ENCODE data around the gene PLCH1.
A peak's percentile ranks its signal among the peaks of the same experiment; 100 is the strongest.

PLCH1 gene

DNA sequence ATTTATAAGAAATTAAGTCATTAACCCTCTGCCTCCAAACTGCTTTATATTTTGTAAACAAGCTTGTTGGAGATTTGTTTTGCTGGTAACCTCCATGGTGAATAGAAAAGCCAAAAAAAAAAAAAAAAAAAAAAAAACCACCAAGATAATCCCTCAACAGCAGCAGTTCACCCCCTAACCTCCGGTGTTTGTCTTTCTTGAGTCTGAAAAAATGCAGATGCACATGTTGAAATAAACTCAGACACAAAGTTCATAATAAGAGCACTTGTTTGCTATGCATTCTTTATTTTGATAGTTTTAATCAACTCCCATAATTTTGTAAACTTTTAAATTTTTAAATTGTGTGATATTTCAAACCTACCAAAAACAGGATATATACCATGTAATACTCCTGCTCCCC is 1.8 kb upstream of the PLCH1 start:
- no peak for TF ChIP-seq TCF4 (CRISPR knock-in tag; IDR thresholded peaks at IDR 0.05; ENCODE audit: borderline replicate concordance)
- TF ChIP-seq, protein P1, sequence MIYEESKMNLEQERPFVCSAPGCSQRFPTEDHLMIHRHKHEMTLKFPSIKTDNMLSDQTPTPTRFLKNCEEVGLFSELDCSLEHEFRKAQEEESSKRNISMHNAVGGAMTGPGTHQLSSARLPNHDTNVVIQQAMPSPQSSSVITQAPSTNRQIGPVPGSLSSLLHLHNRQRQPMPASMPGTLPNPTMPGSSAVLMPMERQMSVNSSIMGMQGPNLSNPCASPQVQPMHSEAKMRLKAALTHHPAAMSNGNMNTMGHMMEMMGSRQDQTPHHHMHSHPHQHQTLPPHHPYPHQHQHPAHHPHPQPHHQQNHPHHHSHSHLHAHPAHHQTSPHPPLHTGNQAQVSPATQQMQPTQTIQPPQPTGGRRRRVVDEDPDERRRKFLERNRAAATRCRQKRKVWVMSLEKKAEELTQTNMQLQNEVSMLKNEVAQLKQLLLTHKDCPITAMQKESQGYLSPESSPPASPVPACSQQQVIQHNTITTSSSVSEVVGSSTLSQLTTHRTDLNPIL (CRISPR knock-in tag; IDR thresholded peaks at IDR 0.05; ENCODE audit: low read depth) = no peak
- TF ChIP-seq ZNF70 (CRISPR knock-in tag; IDR thresholded peaks at IDR 0.05) = no peak
- TF ChIP-seq, protein P2, sequence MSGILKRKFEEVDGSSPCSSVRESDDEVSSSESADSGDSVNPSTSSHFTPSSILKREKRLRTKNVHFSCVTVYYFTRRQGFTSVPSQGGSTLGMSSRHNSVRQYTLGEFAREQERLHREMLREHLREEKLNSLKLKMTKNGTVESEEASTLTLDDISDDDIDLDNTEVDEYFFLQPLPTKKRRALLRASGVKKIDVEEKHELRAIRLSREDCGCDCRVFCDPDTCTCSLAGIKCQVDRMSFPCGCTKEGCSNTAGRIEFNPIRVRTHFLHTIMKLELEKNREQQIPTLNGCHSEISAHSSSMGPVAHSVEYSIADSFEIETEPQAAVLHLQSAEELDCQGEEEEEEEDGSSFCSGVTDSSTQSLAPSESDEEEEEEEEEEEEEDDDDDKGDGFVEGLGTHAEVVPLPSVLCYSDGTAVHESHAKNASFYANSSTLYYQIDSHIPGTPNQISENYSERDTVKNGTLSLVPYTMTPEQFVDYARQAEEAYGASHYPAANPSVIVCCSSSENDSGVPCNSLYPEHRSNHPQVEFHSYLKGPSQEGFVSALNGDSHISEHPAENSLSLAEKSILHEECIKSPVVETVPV (CRISPR knock-in tag; IDR thresholded peaks at IDR 0.05) = no peak
- TF ChIP-seq ZFP30 (CRISPR knock-in tag; IDR thresholded peaks at IDR 0.05) = no peak
- ATAC-seq = no peak

GRCh38 chr3:155745795-155746550 is 1.1 kb upstream of the PLCH1 start:
- TF ChIP-seq ZNF565 (CRISPR knock-in tag; conservative IDR thresholded peaks at IDR 0.05; ENCODE audit: low read depth) (no peak), POU6F1 (CRISPR knock-in tag; IDR thresholded peaks at IDR 0.05; ENCODE audit: borderline replicate concordance, low read depth) (no peak)

GRCh38 chr3:155744010-155744625 is 753 bp downstream of the PLCH1 start:
- TF ChIP-seq GLIS3 (CRISPR knock-in tag; IDR thresholded peaks at IDR 0.05) (no peak), PPARA (CRISPR knock-in tag; IDR thresholded peaks at IDR 0.05; ENCODE audit: borderline replicate concordance) (no peak), ZFP3 (CRISPR knock-in tag; IDR thresholded peaks at IDR 0.05) (no peak), BACH2 (CRISPR knock-in tag; IDR thresholded peaks at IDR 0.05; ENCODE audit: borderline replicate concordance) (no peak), ESRRG (CRISPR knock-in tag; IDR thresholded peaks at IDR 0.05) (no peak), PATZ1 (CRISPR knock-in tag; IDR thresholded peaks at IDR 0.05; ENCODE audit: borderline replicate concordance) (no peak), TCF4 (CRISPR knock-in tag; IDR thresholded peaks at IDR 0.05; ENCODE audit: borderline replicate concordance) (no peak), CSDC2 (CRISPR knock-in tag; IDR thresholded peaks at IDR 0.05) (no peak), ZNF70 (CRISPR knock-in tag; IDR thresholded peaks at IDR 0.05) (no peak)
- peak; percentile 83 for ATAC-seq

More at GRCh38 chr3:155745795-155746550, 1.1 kb upstream of the PLCH1 start:
- ATAC-seq = peak; percentile 8; the same call in 2 of the 3 replicates

DNA sequence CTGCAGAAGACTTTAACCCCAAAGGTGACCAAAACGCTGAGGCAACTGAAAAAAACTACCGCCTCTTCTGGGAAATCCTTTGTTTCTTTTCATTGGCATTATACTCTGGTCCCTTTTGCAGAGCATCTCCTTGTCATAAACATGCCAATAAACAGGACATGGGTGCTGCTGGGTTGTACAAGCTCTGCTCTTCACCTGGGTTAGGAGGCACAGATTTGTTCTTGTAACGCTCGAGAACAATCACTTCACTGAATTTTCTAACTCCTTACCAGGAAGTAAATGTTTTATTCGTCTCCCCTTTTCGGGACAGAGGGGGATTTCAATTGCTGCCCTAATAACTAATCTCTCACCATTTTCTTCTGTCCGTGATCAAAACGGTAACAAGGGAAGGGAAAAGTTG is 1.3 kb downstream of the PLCH1 start:
- no peak for TF ChIP-seq SNAI2 (CRISPR knock-in tag; IDR thresholded peaks at IDR 0.05)
- no peak for ATAC-seq

DNA sequence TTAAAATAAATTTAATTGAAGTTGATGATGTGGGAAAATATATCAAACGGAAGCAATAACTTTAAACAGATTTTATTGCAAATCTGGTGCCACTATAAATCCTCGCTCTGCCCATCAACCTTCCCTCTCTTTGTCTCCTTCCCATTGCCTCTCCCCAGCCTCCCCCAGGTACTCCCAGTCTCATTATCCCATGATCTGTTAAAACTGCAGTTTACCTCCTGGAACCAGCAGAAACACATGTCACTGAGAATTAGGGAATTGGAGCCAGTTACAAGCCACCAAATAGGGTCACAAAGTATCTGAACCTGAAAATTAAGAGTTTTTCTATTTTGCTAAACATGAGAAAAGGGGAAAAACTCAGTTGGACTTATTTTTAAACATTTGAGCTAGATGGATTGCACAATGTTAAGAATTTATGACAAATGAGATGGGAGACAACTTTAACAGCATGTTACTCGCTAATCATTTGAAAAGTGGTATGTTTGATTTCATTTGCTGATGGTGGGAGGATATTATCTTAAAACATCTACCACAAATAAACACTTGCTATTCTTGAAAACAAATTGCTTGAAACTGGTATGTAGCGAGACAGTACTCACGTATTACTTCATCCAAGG is 2.4 kb downstream of the PLCH1 start:
- TF ChIP-seq POU6F1 (CRISPR knock-in tag; IDR thresholded peaks at IDR 0.05; ENCODE audit: borderline replicate concordance, low read depth) = no peak
- no peak for TF ChIP-seq BACH2 (CRISPR knock-in tag; IDR thresholded peaks at IDR 0.05; ENCODE audit: borderline replicate concordance)
- TF ChIP-seq ESRRG (CRISPR knock-in tag; IDR thresholded peaks at IDR 0.05) = no peak
- no peak for TF ChIP-seq PPARA (CRISPR knock-in tag; IDR thresholded peaks at IDR 0.05; ENCODE audit: borderline replicate concordance)
- TF ChIP-seq RARB (CRISPR knock-in tag; IDR thresholded peaks at IDR 0.05) = no peak
- TF ChIP-seq CSDC2 (CRISPR knock-in tag; IDR thresholded peaks at IDR 0.05) = no peak
- no peak for ATAC-seq
